HG03066 (cell line): ENCODE measurements around the gene RABGAP1.

Source experiments
- ATAC-seq: cut with Tn5 transposase; IDR thresholded peaks from one replicate; pipeline ENCODE4 v1.9.1; 2021; ENCODE audit warnings: low read depth; ENCODE audit not compliant: unreplicated experiment

Gene RABGAP1

DNA sequence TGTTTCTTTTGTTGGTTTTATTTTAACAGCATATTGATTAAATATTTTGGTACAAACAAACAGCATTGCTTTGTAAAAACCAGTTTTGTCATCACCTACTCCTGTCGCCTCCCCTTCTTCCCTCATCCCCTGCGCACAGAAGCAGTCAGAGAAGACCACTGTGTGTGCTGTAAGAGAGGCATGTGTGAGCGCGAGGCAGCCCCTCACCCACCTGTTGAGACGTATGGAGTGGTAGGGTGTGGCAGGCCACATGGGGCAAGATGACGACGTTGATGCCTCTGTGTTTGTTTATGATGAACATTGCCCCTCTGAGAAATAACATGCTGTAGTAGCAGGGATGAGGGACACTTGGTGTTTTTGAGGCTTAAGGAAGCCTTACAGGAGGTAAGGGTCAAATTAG lies 164.0 kb downstream of the RABGAP1 start:
- no peak for ATAC-seq

- no peak for ATAC-seq
These were observed 164.7 kb downstream of the RABGAP1 start for GRCh38 chr9:123105490-123105889.

- ATAC-seq, result no peak
These were observed 166.9 kb downstream of the RABGAP1 start for GRCh38 chr9:123107639-123108285.

GRCh38 chr9:123108976-123109375 lies 168.2 kb downstream of the RABGAP1 start:
- no peak for ATAC-seq

DNA sequence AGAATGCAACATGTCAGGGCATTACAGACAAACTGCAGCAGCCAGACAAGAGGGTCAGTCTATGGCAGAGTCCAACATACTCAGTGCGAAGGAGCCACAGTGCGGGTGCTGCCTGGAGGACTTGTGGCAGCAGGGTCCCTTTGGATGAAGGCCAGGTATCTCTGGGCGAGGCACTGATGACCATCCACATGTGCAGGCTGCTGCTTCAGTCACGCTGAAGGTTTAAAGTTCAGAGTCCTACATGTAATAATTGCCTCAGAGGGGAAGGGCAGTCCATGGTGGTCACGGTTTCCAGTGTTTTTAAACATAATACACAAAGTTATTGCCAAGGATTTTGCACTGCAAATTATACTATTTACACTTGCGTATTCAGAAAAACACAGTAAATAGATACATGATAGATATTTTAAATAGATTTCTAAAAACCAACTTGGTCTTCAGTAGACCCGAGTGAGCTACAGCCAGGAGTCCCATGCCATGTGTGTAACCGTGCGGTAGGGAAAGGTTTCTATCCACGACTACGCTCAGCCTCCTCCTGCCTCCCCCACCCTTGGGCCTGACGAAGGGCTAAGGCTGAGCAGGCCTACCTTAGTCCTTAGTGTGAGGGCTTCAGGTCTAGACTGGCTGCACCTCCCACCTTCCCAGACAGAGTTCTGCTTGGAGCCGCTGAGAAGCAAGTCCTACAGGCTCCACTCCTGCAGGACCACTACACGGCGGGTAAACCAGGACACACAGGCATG lies 168.9 kb downstream of the RABGAP1 start:
- ATAC-seq, result no peak

DNA sequence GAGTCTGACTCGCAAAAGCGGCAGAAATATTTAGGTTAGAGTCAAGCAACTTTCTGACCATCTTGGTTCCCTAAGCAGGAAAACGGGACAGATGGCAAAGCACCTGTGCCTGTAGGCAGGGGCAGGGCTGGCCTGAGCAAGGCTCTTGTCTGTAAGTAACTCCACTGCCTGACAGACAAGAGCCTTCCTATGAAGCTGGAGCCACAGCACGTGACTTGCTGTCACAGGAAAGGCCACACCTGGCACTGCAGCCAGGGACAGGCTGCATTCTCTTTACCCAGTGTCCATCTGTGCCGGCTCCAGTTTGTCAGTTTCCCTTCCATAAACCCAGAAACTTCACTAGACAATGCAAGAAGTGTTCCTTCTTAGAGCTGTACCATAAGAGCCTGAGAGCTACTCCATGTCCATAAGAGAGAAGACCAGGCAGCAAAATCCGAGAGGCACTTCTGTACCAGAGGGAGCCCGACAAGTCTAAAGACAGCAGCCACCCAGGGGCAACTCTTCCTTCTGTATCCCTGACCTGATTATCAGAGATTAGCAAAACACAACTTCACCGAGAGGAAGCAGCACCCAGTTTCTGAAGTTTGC lies 170.7 kb downstream of the RABGAP1 start:
- no peak for ATAC-seq

GRCh38 chr9:123112015-123112975 lies 171.5 kb downstream of the RABGAP1 start:
- ATAC-seq, result no peak

DNA sequence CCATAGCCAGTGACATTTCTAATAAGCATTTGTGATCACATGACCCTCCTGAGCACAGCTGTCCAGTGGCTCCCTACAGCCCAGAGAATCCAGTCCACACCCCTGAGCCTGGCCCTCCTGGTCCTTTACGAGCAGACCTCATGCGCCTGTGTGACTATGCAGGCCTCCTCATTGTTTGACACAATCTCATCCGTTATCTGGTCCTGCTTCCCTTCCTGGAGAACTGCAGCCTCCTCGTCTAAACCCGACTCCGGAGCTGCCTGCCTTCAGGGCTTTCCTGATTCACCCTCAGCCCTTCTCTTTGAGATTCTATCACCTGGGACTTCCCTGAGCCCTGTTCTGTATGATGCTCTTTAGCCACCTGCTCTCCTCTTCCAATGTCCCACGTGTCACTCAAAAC lies 172.4 kb downstream of the RABGAP1 start:
- ATAC-seq, result no peak

- ATAC-seq, result no peak
These were observed 174.5 kb downstream of the RABGAP1 start for GRCh38 chr9:123115146-123115913.

GRCh38 chr9:123116036-123116435 lies 175.2 kb downstream of the RABGAP1 start:
- ATAC-seq, result no peak

DNA sequence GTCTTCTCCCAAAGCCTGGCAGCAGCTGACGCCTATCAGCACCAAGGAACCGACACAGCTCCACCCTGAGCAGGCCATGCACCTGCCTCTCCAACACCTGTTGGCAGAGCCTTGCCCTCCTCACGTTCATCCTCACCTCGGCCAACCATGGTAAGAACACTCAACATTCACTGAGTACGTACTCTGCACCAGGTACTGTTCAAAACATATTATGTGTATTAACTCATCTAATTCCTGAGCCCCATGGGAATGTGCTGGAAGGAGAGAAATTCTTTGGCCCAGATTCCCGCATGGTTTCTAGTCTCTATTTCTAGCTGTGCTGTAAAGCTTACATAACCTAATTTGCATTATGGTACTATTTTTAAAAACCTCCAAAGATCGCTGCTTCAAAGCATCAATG lies 178.7 kb downstream of the RABGAP1 start:
- no peak for ATAC-seq

DNA sequence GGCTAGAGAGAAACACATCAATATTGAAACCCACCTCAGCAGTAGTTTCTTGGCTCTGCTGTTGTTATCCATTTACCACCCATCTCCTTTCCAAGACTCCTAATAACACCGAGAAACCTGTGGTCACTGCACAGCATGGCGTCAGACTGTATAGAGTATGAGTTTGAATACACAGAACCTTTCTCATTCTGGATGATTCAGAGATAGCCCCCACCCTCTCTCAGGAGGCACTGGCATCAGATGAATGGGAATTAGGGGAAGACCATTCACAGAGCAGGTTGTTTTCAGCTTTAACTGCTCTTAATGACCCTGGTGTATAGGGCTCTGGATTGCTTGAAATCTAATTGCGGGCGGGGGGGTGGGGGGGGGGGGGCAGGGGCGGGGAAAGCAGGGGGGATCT lies 179.3 kb downstream of the RABGAP1 start:
- no peak for ATAC-seq

GRCh38 chr9:123120953-123121352 lies 180.1 kb downstream of the RABGAP1 start:
- no peak for ATAC-seq

DNA sequence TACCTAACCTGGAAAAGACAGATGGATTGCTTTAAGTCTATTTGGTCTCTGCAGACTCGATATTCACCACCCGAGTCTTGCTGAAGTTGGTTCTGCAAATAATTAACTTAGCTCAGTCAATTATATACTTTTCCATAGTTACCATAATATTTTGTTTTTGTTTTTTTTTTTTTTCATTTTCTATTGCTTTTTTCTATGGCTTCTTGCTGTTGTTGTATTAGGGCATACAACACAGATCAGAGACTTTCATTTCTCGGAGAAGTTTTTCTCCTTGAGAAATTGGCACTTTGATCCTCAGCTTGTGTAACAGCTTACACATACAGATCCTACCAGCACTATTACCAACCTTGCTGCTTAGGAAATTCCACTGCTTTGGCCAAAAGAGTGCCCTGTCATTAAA lies 180.6 kb downstream of the RABGAP1 start:
- no peak for ATAC-seq

DNA sequence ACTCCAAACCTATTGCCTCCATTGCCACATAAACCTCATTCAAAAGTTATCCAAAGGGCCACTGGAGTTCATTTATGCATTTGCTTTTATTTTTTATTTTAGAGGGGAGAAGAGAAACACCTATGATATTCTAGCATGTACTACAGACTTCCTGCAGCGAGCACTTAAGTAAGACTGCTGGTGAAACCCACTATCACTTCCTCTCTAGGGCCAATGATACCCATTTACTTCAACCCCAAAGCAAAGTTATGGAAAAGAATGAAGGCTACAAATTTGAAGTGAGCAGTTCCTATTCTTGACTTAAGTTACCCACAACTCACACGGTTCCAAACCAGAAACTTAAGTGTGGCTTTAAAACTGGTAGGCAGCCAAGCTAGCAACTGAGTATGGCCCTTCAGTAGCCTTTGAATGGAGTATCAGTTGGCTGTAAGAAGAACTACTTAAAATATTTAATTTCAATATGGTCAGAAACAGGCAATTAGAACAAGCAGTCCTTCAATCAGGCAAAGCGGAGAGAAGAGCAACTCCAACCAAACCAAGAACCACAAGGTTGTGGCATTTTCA lies 186.8 kb downstream of the RABGAP1 start:
- no peak for ATAC-seq

GRCh38 chr9:123128591-123128990 lies 187.8 kb downstream of the RABGAP1 start:
- no peak for ATAC-seq

GRCh38 chr9:123129423-123129822 lies 188.6 kb downstream of the RABGAP1 start:
- ATAC-seq, result no peak

- ATAC-seq, result no peak
These were observed 190.4 kb downstream of the RABGAP1 start for GRCh38 chr9:123131258-123131657.

GRCh38 chr9:123131993-123132392 lies 191.2 kb downstream of the RABGAP1 start:
- ATAC-seq, result no peak

- no peak for ATAC-seq
These were observed 191.9 kb downstream of the RABGAP1 start for GRCh38 chr9:123132696-123133095.
